ENCODE data around the gene STARD5.

DNA sequence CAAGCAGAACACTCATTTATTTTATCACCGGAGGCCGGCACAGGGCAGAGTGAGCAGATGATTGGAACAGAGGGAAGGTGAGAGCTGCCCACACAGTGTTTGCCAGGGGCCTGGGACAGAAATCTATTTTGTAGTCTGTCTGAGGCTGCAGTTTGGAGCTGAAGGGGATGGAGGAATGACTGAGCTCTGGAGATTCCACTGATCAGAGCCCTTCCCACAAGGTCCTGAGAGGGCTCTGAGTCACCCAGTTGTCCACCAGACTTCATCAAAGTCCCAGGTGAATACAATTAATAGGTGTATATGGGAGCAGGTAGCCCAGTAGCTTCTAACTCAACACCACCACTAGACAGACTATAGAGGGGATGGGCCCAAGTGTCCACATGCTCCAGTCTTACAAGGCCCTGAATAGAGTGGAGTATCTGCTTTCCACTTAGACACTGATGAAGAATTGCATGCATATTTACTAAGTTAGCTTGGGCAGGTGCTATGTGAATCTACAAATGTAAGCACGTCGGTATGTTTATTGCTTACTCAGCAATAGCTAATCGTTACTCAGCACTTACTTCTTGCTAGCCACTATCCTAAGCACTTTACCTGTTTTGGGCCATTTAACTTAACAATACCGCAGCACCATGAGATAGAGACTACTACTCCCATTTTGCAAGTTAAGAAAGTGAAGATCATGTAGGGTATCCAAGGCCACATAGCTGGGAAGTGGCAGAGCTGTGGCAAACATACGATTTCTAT, 2.7 kb upstream of the STARD5 start:
- no peak for TF ChIP-seq EZH2phosphoT487 (IDR thresholded peaks at IDR 0.05; ENCODE audit: borderline replicate concordance, low read depth, low read length)
- TF ChIP-seq, protein P1, sequence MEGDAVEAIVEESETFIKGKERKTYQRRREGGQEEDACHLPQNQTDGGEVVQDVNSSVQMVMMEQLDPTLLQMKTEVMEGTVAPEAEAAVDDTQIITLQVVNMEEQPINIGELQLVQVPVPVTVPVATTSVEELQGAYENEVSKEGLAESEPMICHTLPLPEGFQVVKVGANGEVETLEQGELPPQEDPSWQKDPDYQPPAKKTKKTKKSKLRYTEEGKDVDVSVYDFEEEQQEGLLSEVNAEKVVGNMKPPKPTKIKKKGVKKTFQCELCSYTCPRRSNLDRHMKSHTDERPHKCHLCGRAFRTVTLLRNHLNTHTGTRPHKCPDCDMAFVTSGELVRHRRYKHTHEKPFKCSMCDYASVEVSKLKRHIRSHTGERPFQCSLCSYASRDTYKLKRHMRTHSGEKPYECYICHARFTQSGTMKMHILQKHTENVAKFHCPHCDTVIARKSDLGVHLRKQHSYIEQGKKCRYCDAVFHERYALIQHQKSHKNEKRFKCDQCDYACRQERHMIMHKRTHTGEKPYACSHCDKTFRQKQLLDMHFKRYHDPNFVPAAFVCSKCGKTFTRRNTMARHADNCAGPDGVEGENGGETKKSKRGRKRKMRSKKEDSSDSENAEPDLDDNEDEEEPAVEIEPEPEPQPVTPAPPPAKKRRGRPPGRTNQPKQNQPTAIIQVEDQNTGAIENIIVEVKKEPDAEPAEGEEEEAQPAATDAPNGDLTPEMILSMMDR (conservative IDR thresholded peaks at IDR 0.05; ENCODE audit: low read length), result no peak
